Keratinocyte (primary cell): Measurements from ENCODE around the gene TDRD1.

Experiments
- EZH2 ChIP-seq: IDR thresholded peaks from one replicate; pipeline ENCODE4 v1.6.1; 2012; ENCODE audit warnings: inconsistent platforms, mild to moderate bottlenecking, low read length, moderate library complexity
- TF ChIP-seq, protein P1 (sequence below), 3 experiments: IDR thresholded peaks in 1 of 3; conservative IDR thresholded peaks in 1 of 3; optimal IDR thresholded peaks in 1 of 3; 2 replicates in 2 of 3; 3 replicates in 1 of 3; pipeline versions ENCODE3 to v1.5.1; 2011; ENCODE audit warnings: low read length in 3 of 3, mild to moderate bottlenecking in 3 of 3, moderate library complexity in 2 of 3, control low read depth in 1 of 3, inconsistent platforms in 1 of 3; ENCODE audit not compliant: insufficient read depth in 2 of 3; ENCODE audit errors: extremely low read depth in 1 of 3

DNA sequence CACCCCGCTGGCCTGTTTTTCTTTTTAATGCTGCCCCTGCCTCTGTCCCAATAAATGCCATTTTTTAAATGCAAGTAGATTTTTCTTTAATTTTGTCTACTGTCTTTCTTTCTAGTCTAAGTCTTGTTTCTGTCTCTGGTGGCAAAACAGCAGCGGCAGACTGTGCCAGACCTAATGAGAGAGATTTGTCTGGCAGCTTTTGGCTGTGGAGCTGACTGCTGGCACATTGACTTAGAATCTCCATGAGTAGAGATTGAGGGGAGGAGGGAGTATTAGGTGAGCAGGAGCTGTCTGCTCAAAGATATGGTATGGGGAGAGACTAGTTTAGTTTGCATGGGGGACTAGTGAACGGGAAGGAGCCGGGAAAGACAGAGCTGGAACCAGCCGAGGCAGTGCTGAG is 72.9 kb downstream of the TDRD1 start:
- TF ChIP-seq, protein P1, sequence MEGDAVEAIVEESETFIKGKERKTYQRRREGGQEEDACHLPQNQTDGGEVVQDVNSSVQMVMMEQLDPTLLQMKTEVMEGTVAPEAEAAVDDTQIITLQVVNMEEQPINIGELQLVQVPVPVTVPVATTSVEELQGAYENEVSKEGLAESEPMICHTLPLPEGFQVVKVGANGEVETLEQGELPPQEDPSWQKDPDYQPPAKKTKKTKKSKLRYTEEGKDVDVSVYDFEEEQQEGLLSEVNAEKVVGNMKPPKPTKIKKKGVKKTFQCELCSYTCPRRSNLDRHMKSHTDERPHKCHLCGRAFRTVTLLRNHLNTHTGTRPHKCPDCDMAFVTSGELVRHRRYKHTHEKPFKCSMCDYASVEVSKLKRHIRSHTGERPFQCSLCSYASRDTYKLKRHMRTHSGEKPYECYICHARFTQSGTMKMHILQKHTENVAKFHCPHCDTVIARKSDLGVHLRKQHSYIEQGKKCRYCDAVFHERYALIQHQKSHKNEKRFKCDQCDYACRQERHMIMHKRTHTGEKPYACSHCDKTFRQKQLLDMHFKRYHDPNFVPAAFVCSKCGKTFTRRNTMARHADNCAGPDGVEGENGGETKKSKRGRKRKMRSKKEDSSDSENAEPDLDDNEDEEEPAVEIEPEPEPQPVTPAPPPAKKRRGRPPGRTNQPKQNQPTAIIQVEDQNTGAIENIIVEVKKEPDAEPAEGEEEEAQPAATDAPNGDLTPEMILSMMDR (optimal IDR thresholded peaks at IDR 0.05 in 1 of 3, IDR thresholded peaks at IDR 0.05 in 1 of 3, conservative IDR thresholded peaks at IDR 0.05 in 1 of 3; ENCODE audit: extremely low read depth in 1 of 3, insufficient read depth in 2 of 3, low read length in 3 of 3) = no peak
- no peak for TF ChIP-seq EZH2
